GM18502 (cell line): ENCODE results near the gene HMCES.

Experiments used
- ATAC-seq: cut with Tn5 transposase; IDR thresholded peaks from one replicate; pipeline ENCODE4 v1.9.1; 2021; ENCODE audit warnings: mild to moderate bottlenecking; ENCODE audit not compliant: unreplicated experiment, poor library complexity

The HMCES gene, protein sequence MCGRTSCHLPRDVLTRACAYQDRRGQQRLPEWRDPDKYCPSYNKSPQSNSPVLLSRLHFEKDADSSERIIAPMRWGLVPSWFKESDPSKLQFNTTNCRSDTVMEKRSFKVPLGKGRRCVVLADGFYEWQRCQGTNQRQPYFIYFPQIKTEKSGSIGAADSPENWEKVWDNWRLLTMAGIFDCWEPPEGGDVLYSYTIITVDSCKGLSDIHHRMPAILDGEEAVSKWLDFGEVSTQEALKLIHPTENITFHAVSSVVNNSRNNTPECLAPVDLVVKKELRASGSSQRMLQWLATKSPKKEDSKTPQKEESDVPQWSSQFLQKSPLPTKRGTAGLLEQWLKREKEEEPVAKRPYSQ

DNA sequence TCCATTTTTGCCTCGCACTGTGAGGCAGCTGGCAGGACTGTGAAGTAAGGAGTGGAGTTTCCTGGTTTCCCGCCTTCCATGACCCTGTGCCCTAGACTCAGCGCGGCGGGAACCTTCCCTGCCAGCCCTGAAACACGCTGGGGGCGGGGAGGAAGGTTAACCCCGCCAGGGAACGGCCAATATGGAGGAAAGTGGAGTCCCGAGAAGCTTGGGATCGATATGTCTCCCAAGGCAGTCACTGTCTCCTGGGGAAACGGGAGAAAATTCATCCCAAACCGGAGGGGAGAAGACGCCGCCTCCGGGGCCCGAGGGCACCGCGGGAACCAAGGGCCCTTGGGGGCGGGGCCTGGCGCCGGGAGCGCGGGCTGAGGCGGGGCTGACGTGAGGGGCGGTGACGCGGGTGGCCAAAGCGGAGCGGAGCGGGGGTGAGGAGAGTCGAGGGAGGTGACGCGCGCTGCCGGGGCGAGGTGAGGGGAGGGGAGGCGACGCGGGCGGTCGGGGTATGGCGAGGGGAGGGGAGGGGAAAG, at the start of gene HMCES:
Gene HMCES (plus strand): TSS at position 432 of the 527 bp plus-strand sequence. CDS start 863 bp downstream, outside the sequence.
- peak; percentile 54 for ATAC-seq

DNA sequence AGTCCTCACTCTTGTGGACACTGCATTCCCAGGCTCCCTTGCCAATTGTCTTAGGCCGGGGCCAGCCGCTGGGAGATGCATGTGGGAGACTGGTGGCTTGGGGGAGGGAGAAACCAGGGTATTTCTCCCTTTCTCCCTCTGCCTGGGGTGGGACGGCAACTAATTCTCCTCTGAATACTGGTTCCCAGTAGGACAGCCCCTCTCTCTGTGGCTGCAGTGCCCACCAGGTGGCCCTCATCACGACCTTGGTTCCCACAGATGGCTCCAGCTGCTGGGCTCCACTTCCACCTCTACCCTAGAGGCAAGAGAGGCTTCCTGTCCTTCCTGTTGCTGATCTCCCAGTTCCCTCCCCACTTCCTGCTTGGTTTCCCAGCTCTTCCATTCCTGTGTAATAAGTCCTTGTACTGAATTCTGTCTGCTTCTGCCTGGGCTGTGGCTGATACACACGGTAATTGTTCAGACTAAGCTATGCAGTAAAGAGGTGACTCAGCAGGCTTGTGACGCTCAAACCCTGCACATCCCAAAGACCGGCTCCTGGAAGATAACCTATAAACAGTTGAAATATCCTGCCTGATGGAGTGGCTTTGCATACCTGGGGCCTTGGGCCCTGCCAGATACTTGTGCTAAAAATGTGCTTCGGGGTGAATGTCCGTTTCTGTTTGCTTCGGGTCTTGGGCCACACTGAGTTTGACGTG, 49.6 kb upstream of the HMCES start:
- no peak for ATAC-seq

DNA sequence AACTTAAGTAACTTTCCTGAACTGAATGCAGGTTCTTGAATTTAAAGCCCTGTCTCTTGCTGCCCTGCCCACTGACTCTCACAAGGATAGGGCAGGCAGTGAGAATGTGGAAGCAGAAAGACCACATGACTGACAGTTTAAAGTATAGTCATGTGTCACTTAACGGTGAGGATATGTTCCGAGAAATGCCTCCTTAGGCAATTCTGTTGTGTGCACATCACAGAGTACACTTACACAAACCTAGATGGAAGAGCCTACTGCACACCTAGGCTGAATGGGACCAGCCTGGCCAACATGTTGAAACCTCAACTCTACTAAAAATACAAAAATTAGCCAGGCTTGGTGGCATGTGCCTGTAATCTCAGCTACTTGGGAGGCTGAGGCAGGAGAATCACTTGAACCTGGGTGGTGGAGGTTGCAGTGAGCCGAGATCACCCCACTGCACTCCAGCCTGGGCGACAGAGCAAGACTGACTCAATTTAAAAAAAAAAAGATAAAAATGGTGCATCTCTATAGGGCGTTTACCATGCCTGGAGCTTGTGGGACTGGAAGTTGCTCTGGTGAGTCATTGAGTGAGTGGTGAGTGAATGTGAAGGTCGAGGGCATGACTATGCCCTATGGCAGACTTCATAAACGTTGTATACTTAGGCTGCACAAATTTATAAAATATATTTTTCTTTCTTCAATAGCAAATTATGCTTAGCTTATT, 48.2 kb upstream of the HMCES start:
- ATAC-seq, result peak; percentile 34

DNA sequence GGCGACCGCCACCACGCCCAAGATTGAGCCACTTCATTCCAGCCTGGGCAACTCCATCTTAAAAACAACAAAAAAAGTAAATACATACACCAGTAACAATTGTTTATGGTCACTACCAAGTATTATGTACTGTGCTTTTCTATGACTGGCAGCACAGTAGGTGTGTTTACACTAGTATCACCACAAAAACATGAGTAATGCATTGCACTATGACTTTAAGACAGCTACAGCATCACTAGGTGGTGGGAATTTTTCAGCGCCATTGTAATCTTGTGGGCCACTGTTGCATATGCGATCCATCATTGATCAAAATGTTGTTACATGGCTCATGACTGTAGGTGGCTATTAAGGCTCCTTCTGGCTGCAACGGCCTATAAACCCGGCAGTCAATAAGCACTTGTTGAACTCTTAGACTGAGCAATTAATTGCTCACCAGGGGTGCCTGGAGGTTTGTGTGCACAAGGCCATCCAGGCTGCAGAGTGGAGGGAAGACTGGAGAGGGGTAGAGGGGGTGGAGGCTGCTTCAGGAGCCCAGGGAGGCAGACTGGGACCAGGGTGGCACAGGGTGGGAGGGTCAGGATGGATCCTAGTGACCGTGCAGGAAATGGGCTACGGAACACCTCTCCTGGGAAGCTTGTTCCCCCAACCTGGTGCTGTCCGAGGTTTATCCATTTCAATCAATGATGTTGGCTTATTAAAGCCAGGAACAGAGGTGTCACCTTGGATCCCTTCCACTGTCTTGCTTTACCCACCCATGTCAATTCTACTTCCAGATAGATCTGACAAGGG, 47.1 kb upstream of the HMCES start:
- no peak for ATAC-seq

DNA sequence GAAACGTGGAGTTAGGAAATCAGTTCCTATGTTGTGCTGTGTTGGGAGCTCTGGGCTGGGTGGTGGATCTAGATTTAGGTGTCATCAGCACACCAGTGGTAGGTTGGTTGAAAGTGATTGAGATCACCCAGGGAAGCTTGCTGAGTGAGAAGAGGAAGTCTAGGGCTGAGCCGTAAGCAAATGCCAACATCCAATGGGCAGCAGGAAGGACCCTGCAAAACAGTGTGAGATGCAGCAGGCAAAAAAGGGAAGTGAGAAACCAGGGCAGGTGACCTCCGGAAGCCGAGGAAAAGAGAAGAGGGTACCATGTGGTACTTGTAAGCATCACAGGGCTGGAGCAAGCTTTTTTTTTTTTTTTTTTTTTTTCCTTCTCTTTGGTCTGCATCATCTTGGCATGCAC, 45.1 kb upstream of the HMCES start:
- peak; percentile 89 for ATAC-seq

DNA sequence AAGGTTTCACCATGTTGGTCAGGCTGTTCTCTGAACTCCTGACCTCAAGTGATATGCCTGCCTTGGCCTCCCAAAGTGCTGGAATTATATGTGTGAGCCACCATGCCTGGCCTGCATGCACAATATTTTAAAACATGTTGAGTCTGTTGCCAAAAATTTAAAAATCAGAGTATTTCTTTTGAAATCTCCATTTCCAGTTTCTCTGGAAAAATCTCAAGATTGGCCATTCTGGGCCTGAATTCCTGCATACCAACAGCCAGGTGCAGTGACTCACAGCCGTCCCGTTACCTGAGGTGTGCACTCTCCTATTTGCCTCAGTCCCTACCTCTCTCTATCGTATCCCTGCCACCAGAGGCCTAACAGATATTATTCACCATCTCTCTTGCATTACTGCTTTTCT, 44.2 kb upstream of the HMCES start:
- no peak for ATAC-seq

DNA sequence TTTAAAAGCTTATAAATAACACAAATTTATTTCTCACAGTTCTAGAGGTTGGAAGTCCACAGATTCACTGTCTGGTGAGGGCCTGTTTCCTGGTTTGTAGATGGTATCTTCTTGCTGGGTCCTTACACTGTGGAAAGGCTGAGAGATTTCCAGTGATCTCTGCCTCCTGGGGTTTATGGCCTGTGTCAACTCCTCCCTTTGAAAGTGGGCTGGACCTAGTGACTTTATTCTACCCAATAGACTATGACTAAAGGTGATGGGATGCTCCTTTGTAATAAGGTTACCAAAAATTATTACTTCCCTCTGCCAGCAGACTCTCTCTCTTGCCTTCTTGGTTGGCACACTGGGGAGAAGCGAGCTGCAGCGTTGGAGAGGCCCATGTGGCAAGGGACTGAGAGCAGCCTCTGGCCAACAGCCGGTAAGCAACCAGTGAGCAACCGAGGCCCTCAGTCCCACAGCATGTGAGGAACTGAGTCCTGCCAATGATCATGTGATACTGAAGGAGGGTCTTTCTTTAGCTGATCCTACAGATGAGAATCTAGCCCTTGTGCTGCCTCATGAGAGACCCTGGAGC, 43.2 kb upstream of the HMCES start:
- no peak for ATAC-seq

DNA sequence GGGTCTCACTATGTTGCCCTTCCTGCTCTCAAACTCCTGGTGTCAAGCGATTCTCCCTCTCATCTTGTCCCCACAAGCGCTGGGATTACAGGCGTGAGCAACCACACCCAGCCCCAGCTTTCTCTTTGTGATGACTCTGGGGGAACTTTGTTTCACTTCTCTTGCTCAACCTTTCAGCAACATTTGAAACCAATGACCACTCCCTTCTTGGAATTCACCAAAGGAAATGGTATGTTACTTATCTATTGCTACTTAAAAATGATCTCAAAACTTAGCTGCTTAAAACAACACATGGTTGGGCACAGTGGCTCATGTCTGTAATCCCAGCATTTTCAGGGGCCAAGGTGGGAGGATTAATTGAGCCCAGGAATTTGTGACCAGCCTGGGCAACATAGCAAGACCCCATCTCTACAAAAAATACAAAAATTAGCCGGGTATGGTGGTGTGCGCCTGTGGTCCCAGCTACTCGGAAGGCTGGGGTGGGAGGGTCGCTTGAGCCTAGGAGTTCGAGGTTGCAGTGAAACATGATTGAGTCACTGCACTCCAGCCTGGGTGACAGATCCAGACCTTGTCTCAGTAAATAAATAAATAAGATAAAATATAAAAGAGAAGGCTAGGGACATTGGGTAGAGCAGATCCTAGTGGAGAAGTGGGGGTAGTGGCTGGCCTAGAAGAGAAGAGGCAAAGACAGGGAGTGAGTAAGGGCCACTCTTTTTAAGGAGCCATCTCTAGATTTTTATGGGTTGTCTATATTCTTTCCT, 39.5 kb upstream of the HMCES start:
- no peak for ATAC-seq

DNA sequence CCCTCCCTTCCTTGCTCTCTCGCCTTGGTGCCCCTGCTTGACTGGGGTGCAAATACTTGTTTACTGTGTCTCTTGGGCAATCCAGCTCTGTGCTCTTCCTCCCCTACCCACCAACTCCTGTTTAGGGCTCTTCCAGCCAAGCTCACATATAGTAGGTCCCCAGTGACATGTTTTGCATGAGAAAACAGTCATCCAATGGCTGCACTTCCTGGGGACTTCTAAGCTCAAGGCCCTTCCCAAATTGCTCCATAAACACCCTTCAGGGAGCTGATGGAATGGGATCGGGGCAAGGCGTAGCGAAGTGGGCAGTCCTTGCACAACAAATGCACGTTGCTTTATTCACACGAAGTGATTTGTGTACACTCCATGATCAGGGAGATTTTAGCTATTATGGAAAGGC, 38.7 kb upstream of the HMCES start:
- no peak for ATAC-seq

DNA sequence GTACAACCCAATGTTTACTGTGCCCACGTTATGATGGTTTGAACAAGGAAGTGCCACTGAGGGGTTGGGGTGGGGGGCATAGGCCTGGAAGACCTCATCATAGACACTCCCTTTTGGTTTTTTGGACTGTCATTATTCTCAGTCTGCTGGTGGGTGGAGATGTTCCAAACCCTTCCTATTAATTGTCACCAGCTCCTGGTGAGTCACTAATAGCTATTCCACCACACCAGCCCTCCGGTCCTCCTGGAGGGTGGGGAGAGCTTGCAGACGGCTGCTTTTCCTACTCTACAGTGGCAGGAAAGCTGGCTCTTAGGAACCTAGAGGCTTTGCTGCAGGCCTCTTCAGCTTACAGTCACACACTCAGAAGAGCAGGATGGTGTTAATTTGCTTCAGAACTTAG, 38.2 kb upstream of the HMCES start:
- no peak for ATAC-seq

DNA sequence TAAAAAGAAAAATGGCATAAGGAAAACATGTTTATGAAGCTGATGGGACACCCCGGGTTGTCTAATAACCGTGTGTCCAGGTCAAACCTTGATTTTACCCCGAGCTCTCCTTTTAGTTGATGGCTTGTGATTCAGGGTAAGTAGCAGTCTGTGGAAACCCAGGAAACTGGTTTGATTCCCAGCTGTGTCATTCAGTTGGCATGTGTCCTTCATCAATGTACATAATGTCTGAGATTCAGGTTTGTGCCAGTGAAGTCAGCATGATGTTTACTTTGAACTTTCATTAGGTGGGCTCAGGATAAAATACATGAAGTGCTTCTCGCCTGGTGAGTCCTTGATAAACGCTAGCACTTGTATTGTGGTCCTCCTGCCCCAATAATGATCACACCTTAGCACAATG, 33.5 kb upstream of the HMCES start:
- ATAC-seq, result no peak

DNA sequence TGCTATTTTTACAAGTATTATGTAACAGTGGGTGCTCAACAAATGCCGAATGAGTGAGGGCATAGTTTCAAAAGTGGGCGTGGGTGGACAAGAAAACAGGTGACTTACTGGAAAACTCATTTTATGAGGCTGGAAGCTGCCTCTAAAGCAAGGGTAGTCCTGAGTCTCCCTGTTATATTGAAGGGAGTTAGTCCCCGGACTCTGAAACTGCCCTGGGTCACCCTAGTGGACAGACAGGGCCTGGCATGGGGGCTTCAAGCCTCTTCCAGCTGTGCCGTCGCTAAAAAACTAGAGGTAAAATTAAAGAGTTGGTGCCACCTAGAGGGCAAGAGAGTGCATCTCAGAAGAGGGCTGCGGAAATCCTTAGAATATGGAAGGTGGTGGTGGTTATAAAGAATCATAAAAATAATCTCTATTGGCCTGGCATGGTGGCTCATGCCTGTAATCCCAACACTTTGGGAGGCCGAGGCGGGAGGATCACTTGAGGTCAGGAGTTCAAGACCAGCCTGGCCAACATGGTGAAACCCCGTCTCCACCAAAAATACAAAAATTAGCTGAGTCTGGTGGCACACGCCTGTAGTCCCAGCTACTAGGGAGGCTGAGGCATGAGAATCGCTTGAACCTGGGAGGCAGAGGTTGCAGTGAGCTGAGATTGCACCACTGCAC, 32.9 kb upstream of the HMCES start:
- peak; percentile 72 for ATAC-seq

DNA sequence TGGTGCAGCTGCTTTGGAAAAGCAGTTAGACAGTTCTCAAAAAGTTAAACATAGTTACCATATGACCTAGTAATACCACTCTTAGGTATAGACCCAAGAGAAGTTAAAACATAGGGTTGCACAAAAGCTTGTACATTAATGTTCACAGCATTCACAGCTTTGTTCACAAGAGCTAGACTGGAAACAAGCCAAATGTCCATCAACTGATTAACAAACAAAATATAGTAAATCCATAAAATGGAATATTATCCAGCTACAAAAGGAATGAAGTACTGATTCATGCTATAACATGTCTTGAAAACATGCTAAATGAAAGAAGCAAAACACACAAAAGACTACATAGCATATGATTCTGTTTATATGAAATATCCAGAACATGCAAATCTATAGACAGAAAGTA, 32.0 kb upstream of the HMCES start:
- no peak for ATAC-seq

DNA sequence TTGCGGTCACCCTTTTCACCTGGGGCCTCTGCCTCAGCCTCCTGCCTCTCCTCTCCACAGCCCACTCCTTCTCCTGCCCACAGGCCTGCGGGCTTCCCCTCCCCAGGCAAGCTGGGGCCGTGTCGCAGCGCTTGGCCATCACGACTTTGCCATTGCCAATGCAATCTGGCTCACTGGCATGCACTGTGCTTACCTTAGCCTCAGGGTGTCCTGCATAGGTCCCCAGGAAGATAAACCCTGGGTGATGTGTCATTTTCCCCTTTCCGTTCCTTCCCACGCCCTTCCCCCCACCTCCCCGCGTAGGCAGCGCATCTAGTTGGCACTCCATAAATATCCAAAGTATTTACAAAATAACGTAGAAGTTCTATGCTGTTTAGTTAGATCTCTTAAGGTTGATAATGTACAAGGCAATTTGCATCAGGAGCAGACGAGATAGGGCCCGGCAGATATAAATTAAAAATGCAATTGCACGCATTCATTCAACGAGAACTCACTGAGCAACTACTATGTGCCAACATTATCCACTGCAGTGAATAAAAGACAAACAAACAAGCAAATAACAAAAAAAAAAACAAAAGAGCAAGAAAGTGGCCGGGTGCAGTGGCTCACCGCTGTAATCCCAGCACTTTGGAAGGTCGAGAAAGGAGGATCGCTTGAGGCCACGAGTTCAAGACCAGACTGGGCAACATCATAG, 30.2 kb upstream of the HMCES start:
- no peak for ATAC-seq

DNA sequence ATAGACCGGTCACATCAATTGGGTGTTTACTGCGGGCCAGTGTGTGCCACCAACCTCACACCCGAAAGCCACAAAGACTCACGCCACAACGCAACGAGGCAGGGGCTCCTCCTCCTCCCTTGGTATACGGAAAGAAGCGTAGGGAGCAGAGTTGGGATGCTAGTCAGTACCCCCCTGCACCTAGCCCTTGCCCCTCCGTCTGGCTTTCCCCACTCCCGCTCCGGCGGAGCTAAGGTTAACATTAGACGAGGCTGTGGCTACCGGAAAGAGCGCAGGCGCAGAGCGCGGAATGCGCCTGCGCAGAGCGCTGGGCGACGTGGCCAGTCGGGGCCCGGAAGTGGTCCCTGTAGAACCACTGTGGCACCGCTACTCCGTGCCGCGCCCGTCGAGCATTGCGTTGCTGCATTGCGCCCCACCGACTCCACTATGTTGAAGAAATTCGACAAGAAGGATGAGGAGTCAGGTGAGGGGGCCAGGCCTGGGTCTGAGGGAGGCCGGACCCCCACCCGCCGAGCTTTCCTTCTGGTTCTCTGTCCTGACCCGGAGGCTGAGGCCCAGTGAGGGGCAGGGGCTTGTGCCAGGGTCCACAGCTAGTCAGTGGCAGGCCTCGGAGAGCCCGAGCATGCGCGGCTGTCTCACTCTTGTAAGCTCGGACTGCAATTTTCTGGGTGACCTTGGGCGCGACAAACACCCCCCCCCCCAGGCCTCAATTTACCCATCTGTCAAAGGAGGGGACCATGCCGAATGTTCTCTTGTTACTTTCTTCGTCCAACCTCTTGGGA, 29.2 kb upstream of the HMCES start, which contains the start of gene COPG1:
Gene COPG1 (plus strand): TSS at position 323 of the 782 bp plus-strand sequence. CDS start 104 bp downstream, at position 427.
- peak; percentile 78 for ATAC-seq

DNA sequence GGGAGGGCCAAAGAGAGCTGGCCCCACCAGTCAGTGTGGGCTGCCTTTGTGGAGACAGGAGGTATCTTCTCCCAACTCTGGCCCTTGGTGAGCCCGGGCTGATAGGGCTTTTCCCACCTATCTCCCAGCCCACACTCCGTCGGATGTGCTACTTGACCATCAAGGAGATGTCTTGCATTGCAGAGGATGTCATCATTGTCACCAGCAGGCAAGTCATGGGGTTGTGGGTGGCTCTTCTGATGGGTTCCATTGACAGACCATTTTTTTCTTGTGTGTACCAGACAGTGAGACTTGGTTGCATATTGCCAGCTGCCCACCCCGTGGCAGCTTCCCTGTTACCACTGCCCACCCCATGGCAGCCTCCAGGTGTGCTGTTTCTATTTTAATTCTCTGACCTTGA, 25.9 kb upstream of the HMCES start:
- ATAC-seq, result no peak

DNA sequence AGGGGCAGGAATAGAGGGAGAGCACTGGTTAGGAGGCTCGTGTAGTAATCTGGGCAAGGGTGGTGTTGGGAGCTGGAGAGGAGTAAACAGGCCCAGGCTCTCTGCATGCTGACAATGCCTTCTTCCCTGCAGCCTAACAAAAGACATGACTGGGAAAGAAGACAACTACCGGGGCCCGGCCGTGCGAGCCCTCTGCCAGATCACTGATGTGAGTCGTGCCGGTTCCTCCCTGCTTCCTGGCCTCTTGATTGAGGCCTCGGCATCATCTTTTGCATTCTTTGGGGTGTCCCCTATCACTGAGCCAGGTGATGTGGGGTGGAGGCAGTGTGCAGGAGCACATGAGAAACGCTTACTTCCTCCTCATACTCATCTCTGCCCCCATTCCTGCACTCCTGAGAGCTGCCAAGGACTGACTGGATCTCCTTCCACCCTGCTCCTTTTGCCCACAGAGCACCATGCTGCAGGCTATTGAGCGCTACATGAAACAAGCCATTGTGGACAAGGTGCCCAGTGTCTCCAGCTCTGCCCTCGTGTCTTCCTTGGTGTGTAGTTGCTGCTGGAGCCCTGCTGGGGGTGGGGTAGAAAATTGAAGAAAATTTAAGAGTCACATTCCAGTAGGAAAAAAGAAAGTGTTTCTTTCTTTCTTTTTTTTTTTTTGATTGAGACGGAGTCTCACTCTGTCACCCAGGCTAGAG, 24.0 kb upstream of the HMCES start:
- ATAC-seq, result no peak
